ENCODE data around the gene FOXP1.

The FOXP1 gene

DNA sequence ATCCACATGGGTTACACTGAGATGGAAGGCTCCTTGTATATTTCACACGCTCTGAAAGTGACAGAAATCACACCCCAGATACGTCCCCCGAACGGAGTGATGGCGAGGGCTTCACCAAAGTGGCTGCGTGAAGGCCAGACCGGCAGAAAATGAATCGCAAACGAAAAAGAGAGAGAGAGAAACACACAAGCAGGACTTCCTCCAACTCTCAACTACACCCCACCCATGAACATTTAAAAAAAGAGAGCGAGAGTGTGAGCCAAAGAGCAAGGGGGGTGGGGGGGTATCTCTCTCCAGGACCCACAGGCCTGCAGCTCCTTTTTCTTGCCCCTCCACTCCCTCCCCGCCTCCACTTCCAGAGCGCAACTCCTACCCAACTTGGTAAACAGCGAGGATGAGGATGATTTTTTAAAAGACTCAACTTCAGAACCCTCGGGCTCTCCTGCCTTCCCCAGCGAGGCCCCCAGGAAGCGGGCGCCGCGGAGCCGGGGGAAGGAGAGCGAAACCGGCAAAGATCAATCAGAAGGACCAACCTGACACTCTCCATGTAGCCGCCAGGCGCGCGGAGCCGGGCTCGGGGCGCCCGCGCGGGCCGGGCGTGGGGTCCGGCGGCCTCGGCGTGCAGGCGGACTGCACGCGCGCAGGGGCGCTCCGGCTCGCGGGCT, 519.1 kb downstream of the FOXP1 start:
- FAIRE-seq (no peak), DNase-seq (ENCODE audit: insufficient read length, low spot score) (peak; percentile 25)
- peak; percentile 34; the same call in 1 of the 2 replicates for TF ChIP-seq POLR2A (IDR thresholded peaks at IDR 0.05; ENCODE audit: low read depth, low read length)

DNA sequence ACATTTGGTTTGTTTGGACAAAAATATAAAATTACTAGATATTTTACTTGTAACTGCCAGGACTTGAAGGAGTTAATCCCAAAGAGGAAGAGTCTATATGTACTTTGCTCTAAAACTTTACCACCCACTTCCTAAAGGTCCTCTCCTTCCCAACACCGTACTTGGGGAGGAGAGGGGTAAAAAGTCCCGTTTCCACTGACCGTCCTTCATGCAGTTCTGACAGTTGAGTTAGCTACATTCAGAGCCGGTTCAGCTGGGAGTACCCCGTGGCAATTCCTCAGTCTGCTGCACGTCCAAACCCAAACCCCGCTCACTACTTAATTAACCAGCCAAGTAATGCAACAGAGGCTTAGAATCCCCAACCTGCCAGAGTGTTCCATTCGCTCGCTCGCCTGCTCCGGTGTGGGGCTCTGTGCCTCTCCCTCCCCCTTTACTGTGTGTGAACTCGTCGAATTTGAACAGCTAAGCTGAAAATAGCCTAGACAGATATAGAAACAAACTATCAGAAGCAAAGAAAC, 519.7 kb downstream of the FOXP1 start:
- peak; percentile 23 for DNase-seq (ENCODE audit: insufficient read length, low spot score)
- no peak for FAIRE-seq
- no peak for TF ChIP-seq POLR2A (IDR thresholded peaks at IDR 0.05; ENCODE audit: low read depth, low read length)

DNA sequence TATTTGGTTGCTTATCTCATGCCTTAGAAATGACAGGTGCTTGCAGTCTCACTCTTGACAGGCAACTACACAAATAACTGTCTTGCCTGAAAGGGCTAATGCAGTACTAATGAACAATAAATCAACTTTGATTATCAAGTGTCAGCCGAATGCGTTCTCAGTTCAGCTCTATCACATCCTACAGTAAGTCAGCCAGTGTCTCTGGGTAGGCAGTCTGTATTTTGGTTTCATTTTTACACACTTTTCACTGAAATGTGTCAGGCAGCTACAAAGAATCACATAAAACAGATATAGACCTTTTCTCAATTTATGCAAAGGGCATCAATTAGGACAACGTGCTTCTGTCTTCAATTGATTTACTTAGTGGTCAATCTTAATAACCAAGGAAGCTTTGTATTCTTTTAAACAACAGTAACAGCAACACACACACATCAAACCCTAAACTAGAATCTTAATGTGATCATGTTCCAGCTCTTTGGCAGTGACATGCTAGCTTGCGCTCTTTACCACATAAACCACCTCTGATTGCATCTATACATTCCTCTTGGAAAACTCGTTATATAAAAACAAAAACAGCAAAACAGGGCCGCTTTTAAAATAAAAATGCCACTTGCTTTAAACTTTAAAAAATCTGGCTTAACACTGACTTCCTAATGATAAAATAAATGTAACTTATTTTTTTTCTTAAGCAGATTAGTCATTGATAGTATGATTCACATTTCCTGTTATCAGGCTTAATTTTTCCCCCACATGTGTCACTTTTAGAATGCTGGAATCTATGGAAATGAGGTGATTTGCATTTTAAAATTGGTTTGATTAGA, 520.4 kb downstream of the FOXP1 start:
- FAIRE-seq (peak; percentile 74), DNase-seq (ENCODE audit: insufficient read length, low spot score) (peak; percentile 15)
- no peak for TF ChIP-seq POLR2A (IDR thresholded peaks at IDR 0.05; ENCODE audit: low read depth, low read length)

DNA sequence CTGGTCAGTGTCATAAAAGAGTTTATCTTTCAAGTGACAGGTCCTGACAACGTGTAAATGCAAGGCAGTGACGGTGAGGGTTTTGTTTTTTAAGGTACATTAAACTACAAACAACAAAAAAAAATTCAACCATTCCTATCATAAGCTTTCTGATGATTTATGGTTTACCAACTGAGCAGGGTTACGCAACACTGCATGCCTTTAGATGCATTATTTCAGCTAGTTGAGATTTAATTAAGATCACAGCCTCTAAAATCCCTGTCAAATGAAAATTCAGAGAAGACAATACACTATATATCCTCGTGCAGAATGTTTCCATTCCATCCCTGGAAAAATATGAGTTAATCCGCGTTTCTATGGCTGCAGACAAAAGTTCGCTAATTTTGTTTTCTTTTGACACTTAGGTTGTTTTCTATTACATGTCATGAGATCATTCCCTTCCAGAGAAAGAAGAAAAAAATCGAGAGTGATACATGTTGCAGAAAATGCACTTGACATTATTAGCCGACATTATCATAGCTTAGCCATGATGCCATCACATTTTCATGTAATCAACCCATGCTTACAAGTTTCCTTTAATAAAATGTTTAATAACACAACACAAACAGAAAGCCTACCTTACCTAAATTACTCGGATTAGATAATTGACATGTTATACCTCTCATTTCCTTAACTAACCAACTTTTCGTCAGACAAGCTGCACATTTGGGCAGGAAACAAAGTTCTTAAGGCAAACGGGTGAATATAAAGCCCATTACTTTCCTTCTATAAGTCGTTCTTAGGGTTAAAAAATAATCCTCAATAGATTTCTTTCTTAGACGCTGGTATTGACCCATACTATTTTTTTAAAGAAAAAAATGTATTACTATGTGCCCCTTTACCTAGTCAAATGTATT, 521.2 kb downstream of the FOXP1 start:
- no peak for TF ChIP-seq POLR2A (IDR thresholded peaks at IDR 0.05; ENCODE audit: low read depth, low read length)
- FAIRE-seq (no peak), DNase-seq (ENCODE audit: insufficient read length, low spot score) (no peak)

DNA sequence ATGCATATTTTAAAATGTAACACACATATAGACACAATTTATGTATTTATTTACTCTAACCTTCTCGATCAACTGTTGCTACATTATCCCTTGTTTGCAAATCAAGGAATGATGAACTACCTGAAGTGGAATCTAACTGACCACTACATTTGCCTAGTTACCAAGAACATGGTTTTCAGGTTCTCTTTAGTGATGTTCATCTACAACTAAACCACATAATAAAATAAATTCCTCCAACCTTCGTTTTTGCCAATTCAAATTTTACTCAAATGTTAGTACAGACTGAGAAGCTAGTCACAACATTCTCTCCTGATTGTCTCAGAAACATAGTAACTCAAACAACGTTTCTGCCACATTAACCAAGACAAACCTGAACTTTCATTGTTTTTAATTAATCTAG, 521.9 kb downstream of the FOXP1 start:
- FAIRE-seq (peak; percentile 61), DNase-seq (ENCODE audit: insufficient read length, low spot score) (no peak)
- TF ChIP-seq POLR2A (IDR thresholded peaks at IDR 0.05; ENCODE audit: low read depth, low read length): no peak

DNA sequence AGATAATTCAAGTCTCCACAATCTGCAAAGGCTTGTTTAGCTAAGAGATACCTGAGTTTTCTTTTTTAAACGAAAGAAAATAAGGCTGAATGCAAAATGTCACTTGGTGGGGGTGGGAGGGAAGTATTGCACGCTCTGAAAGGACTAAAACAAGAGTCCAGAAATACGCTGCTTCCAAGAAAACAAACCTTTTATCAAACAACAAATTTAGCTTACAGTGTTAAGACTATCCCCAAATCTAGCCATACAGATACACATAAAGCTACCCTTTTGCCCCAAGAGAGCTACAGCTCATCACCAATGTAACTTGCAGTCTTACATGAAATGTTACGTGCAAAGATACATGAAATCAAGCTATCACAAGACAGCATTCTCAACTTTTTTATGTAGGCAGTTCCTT, 522.5 kb downstream of the FOXP1 start:
- DNase-seq (ENCODE audit: insufficient read length, low spot score): no peak
- FAIRE-seq: no peak
- no peak for TF ChIP-seq POLR2A (IDR thresholded peaks at IDR 0.05; ENCODE audit: low read depth, low read length)

DNA sequence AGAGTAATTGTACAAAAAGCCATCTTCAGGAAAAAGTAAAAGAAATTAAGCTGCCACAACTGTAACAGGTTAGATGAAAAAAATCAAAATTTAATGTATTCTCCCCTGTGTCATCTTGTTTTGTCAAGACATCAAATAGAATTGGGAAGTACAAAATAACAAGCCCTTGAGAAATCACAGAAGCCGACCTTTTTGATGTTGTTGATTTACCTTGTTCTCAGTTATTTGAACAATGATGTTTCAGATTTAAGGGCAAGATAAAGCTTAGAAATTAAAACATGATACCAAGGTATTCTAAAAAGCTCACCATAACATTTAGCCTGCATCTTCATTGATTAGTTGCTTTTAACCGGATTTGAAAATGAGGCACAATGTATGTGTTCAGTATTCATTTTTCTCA, 523.0 kb downstream of the FOXP1 start:
- DNase-seq (ENCODE audit: insufficient read length, low spot score): no peak
- FAIRE-seq: no peak
- no peak for TF ChIP-seq POLR2A (IDR thresholded peaks at IDR 0.05; ENCODE audit: low read depth, low read length)

DNA sequence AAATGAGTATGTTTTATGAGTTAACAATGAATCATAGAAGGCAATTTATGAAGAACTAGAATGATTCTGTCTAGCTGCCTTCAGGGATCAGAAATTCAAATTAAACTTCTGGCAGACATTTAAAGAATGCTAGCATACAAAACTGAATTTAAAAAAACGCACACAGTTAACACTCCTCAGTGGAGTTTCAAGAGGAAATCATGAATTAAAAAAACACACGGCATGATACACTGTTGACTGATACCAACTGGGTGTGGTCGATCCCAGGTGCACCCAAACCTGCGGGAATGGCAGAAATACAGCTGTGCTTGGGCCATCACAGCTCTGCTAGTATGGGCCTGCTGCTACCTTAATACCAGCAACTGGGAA, 526.0 kb downstream of the FOXP1 start:
- DNase-seq (ENCODE audit: insufficient read length, low spot score): no peak
- FAIRE-seq: no peak
- no peak for TF ChIP-seq POLR2A (IDR thresholded peaks at IDR 0.05; ENCODE audit: low read depth, low read length)

DNA sequence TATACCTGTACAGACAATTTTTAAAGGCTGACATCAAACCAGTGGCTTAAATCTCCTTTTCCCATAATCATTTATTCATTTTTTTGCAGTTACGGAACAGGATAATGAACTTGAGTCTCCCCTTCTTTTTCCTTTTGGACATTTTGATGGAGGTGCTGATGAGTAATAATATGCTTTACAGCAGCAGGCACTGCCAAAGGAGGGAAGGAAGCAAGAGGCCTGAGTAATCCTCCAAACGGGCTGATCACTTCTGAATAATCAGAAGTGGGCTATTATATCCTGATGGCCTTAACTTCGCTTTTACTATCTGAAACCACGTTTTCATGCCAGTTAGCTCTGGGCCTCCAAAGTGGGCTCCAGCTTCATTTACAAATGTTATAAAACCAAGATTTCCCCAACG, 527.2 kb downstream of the FOXP1 start:
- no peak for TF ChIP-seq POLR2A (IDR thresholded peaks at IDR 0.05; ENCODE audit: low read depth, low read length)
- FAIRE-seq (peak; percentile 87), DNase-seq (ENCODE audit: insufficient read length, low spot score) (peak; percentile 11)

DNA sequence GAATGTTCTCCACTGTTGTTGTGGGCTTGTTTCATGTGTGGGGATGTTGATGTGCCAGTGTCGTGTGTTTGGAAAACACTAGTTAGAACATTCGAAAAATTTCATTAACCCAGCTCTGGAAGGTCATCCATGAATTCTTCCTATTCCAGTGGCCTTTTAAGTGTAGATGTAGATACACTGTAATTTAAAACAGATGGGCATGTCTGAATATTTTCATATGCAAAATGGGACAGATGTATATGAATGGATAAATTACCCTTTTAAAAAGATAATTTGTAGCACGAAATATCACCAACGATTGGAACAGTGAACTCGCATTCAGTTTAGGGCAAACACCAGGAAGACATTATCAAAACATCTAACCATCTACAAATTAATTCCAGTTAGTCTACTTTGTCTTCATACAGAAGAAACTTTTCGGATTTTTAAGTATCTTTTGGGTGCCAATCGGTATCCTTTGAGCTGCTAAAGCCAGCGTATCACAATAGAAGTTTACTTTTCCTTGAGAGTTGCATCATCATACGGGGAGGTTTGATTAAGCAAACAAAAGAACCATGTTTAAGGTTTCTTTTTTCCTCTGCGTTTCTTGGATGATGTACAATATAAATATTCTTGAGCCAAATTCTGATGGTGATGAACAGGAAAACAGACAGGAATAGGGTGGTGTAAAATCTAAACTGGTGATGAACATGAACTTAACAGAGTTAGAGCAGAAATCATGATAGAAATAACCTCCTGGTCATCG, 528.1 kb downstream of the FOXP1 start:
- no peak for TF ChIP-seq POLR2A (IDR thresholded peaks at IDR 0.05; ENCODE audit: low read depth, low read length)
- FAIRE-seq (no peak), DNase-seq (ENCODE audit: insufficient read length, low spot score) (no peak)

DNA sequence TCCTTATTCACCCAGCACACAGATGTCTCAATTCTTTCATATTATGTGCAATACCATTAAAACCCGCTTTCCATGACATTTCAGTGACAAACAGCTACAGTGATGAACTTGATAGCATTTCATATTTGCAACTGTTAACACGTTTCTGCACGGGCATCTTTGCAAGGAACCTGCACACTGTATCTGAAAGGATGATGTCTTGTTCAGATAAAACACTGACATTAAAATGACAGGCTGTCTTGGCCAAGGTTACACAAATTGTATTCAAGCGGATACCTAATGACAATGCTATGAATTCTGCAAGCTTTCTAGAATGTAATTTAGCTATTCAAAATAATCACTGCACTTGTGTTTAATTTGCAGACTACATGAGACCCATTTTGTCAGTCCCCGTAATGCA, 529.2 kb downstream of the FOXP1 start:
- no peak for TF ChIP-seq POLR2A (IDR thresholded peaks at IDR 0.05; ENCODE audit: low read depth, low read length)
- no peak for DNase-seq (ENCODE audit: insufficient read length, low spot score)
- FAIRE-seq: no peak

DNA sequence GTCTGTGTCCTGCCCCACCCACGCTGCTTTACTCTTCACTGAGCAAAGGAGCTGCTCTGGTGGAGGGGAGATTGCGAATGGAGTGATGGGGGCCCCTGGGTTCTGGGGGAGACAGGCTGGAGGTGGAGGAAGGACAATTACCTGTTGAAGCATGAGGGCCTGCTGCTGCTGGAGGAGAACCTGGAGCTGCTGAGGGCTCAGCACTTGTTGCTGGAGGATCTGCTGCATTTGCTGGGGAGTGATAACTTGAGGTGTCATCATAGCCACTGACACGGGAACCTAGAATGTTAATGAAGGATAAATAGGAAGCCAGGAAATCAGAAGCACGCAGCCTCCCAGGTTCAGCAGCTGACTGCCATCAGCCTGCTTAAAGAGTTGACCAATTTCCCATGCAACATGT, 530.0 kb downstream of the FOXP1 start:
- FAIRE-seq: no peak
- TF ChIP-seq POLR2A (IDR thresholded peaks at IDR 0.05; ENCODE audit: low read depth, low read length): no peak

DNA sequence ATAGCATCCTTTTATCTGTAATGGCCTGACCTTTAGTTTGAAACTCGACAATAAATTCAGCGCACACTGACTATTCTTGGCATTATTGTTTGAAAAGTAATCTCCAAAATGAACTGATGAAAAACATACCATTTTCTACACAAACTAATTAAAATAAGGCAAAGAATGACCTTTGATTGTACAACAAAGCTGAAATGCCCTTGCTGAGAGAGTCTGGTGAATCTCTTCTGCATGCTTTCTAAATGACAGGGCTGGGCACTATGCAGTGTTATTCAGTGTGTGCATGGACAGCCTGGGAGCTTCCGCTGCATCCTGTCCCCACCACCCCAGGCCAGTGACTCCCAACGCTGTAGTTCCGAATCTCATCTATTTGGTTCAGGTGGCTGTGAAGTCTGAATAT, 530.8 kb downstream of the FOXP1 start:
- no peak for FAIRE-seq
- no peak for DNase-seq (ENCODE audit: insufficient read length, low spot score)
- TF ChIP-seq POLR2A (IDR thresholded peaks at IDR 0.05; ENCODE audit: low read depth, low read length): no peak

More for the DNA sequence above, 530.0 kb downstream of the FOXP1 start:
- no peak for DNase-seq (ENCODE audit: insufficient read length, low spot score)
